ENCODE measurements around the gene ZDBF2. TPM values are rescaled to one million over a fixed set of nuclear protein-coding genes. Genes with fewer than 3 reads are reported as not detected.

ZDBF2 gene
- total RNA-seq, 1 experiment from 2014 or later, result not detected

- CTCF ChIA-PET, result no interaction called here
- no peaks in the 10 kb centered on the region for H3K4me1 Mint-ChIP-seq (ENCODE audit: low read depth, unreplicated experiment)
- no peaks in the 10 kb centered on the region for H3K27me3 Mint-ChIP-seq (ENCODE audit: unreplicated experiment)
- H3K9me3 Mint-ChIP-seq (ENCODE audit: low read depth, unreplicated experiment), result peaks cover under 1% of the 10 kb centered on the region
- H3K36me3 Mint-ChIP-seq (ENCODE audit: insufficient read depth, unreplicated experiment), result no peaks in the 10 kb centered on the region
- no TSS peak for BruUV-seq (replicated peaks)
- no peak overlapping the region for H3K4me3 Mint-ChIP-seq (ENCODE audit: low read depth, unreplicated experiment)
- no peak overlapping the region for H3K27ac Mint-ChIP-seq (ENCODE audit: unreplicated experiment)
- intact Hi-C loops (cut with micrococcal nuclease; ENCODE audit: unreplicated experiment), result no loop called here
- no peak for TF ChIP-seq CTCF (IDR thresholded peaks at IDR 0.05; ENCODE audit: unreplicated experiment)
- no peak for DNase-seq
Observed at GRCh38 chr2:206337956-206338355, 63.5 kb downstream of the ZDBF2 start.

GRCh38 chr2:206341396-206341795, 66.9 kb downstream of the ZDBF2 start:
- no peak for DNase-seq
- intact Hi-C loops (cut with micrococcal nuclease; ENCODE audit: unreplicated experiment), result no loop called here
- Mint-ChIP-seq H3K36me3 (ENCODE audit: insufficient read depth, unreplicated experiment) (no peaks in the 10 kb centered on the region), H3K27me3 (ENCODE audit: unreplicated experiment) (no peaks in the 10 kb centered on the region), H3K27ac (ENCODE audit: unreplicated experiment) (no peak overlapping the region), H3K4me3 (ENCODE audit: low read depth, unreplicated experiment) (no peak overlapping the region), H3K4me1 (ENCODE audit: low read depth, unreplicated experiment) (no peaks in the 10 kb centered on the region), H3K9me3 (ENCODE audit: low read depth, unreplicated experiment) (peaks cover 7% of the 10 kb centered on the region)
- BruUV-seq (replicated peaks), result no TSS peak
- no peak for TF ChIP-seq CTCF (IDR thresholded peaks at IDR 0.05; ENCODE audit: unreplicated experiment)
- CTCF ChIA-PET, result no interaction called here

- peaks cover 8% of the 10 kb centered on the region for H3K9me3 Mint-ChIP-seq (ENCODE audit: low read depth, unreplicated experiment)
- H3K36me3 Mint-ChIP-seq (ENCODE audit: insufficient read depth, unreplicated experiment), result no peaks in the 10 kb centered on the region
- CTCF ChIA-PET, result no interaction called here
- no peaks in the 10 kb centered on the region for H3K4me1 Mint-ChIP-seq (ENCODE audit: low read depth, unreplicated experiment)
- intact Hi-C loops (cut with micrococcal nuclease; ENCODE audit: unreplicated experiment), result no loop called here
- TF ChIP-seq CTCF (IDR thresholded peaks at IDR 0.05; ENCODE audit: unreplicated experiment), result no peak
- no TSS peak for BruUV-seq (replicated peaks)
- no peak overlapping the region for H3K4me3 Mint-ChIP-seq (ENCODE audit: low read depth, unreplicated experiment)
- no peak overlapping the region for H3K27ac Mint-ChIP-seq (ENCODE audit: unreplicated experiment)
- DNase-seq, result no peak
- no peaks in the 10 kb centered on the region for H3K27me3 Mint-ChIP-seq (ENCODE audit: unreplicated experiment)
Observed at GRCh38 chr2:206343144-206343543, 68.7 kb downstream of the ZDBF2 start.

GRCh38 chr2:206343816-206344215, 69.4 kb downstream of the ZDBF2 start:
- DNase-seq, result no peak
- no TSS peak for BruUV-seq (replicated peaks)
- intact Hi-C loops (cut with micrococcal nuclease; ENCODE audit: unreplicated experiment), result no loop called here
- CTCF ChIA-PET, result no interaction called here
- Mint-ChIP-seq H3K27me3 (ENCODE audit: unreplicated experiment) (no peaks in the 10 kb centered on the region), H3K4me3 (ENCODE audit: low read depth, unreplicated experiment) (no peak overlapping the region), H3K9me3 (ENCODE audit: low read depth, unreplicated experiment) (peaks cover 10% of the 10 kb centered on the region), H3K27ac (ENCODE audit: unreplicated experiment) (no peak overlapping the region), H3K36me3 (ENCODE audit: insufficient read depth, unreplicated experiment) (no peaks in the 10 kb centered on the region), H3K4me1 (ENCODE audit: low read depth, unreplicated experiment) (no peaks in the 10 kb centered on the region)
- TF ChIP-seq CTCF (IDR thresholded peaks at IDR 0.05; ENCODE audit: unreplicated experiment), result no peak

GRCh38 chr2:206345606-206346005, 71.1 kb downstream of the ZDBF2 start:
- Mint-ChIP-seq H3K4me1 (ENCODE audit: low read depth, unreplicated experiment) (no peaks in the 10 kb centered on the region), H3K27ac (ENCODE audit: unreplicated experiment) (no peak overlapping the region), H3K27me3 (ENCODE audit: unreplicated experiment) (no peaks in the 10 kb centered on the region), H3K9me3 (ENCODE audit: low read depth, unreplicated experiment) (peaks cover 10% of the 10 kb centered on the region), H3K36me3 (ENCODE audit: insufficient read depth, unreplicated experiment) (no peaks in the 10 kb centered on the region), H3K4me3 (ENCODE audit: low read depth, unreplicated experiment) (no peak overlapping the region)
- BruUV-seq (replicated peaks), result no TSS peak
- CTCF ChIA-PET, result no interaction called here
- no peak for TF ChIP-seq CTCF (IDR thresholded peaks at IDR 0.05; ENCODE audit: unreplicated experiment)
- no peak for DNase-seq
- intact Hi-C loops (cut with micrococcal nuclease; ENCODE audit: unreplicated experiment), result no loop called here
